KMS-11 (cell line): Measurements from ENCODE around the gene RFPL4A.

Source experiments
- H2AFZ ChIP-seq: fragments of 200-600 bp; sonication (generic); 2 replicates; pipeline ENCODE4 v1.6.1; 2016; ENCODE audit warnings: antibody characterized with exemption, mixed run types, low read depth
- H3K27ac ChIP-seq: fragments of 200-600 bp; sonication (generic); 2 replicates; pipeline ENCODE4 v1.6.1; 2016; ENCODE audit warnings: mild to moderate bottlenecking, mixed run types
- H3K27me3 ChIP-seq: fragments of 200-600 bp; sonication (generic); 2 replicates; pipeline ENCODE4 v1.6.1; 2017; ENCODE audit warnings: mild to moderate bottlenecking, low read depth, mixed run types, moderate library complexity; ENCODE audit not compliant: insufficient read depth
- H3K36me3 ChIP-seq: fragments of 200-600 bp; sonication (generic); 2 replicates; pipeline ENCODE4 v1.6.1; 2017; ENCODE audit warnings: mild to moderate bottlenecking, mixed run types; ENCODE audit not compliant: insufficient read depth
- H3K4me1 ChIP-seq: fragments of 200-600 bp; sonication (generic); 2 replicates; pipeline ENCODE4 v1.6.1; 2016; ENCODE audit warnings: mild to moderate bottlenecking, low read depth, mixed run types; ENCODE audit not compliant: poor library complexity, severe bottlenecking
- H3K4me2 ChIP-seq: fragments of 200-600 bp; sonication (generic); 2 replicates; pipeline ENCODE4 v1.7.0; 2016; ENCODE audit warnings: mild to moderate bottlenecking, mixed run types
- H3K4me3 ChIP-seq: fragments of 200-600 bp; sonication (generic); IDR thresholded peaks from 2 replicates; pipeline ENCODE4 v1.6.1; 2017; ENCODE audit warnings: low read depth, low read length, mixed read lengths; ENCODE audit not compliant: insufficient read depth
- H3K79me2 ChIP-seq: fragments of 200-600 bp; sonication (generic); 2 replicates; pipeline ENCODE4 v1.6.1; 2016; ENCODE audit warnings: low read depth, mixed run types; ENCODE audit not compliant: insufficient read depth
- H3K9ac ChIP-seq: fragments of 200-600 bp; sonication (generic); 2 replicates; pipeline ENCODE4 v1.6.1; 2016; ENCODE audit warnings: mild to moderate bottlenecking, mixed run types
- H4K20me1 ChIP-seq: fragments of 200-600 bp; sonication (generic); 2 replicates; pipeline ENCODE4 v1.6.1; 2016; ENCODE audit warnings: mild to moderate bottlenecking, mixed run types; ENCODE audit not compliant: insufficient read depth
- TF ChIP-seq, protein P1 (sequence below): fragments of 200-600 bp; sonication (generic); conservative IDR thresholded peaks from 2 replicates; pipeline ENCODE4 v1.6.1; 2017; ENCODE audit warnings: low read depth, mild to moderate bottlenecking, antibody characterized with exemption, low read length, moderate library complexity, mixed read lengths

RFPL4A gene

GRCh38 chr19:55777528-55777927, 18.6 kb downstream of the RFPL4A start:
- H3K79me2 ChIP-seq: no peaks in the 10 kb centered on the region
- H2AFZ ChIP-seq: no peak overlapping the region
- H3K36me3 ChIP-seq: no peaks in the 10 kb centered on the region
- no peak overlapping the region for H3K27ac ChIP-seq
- no peaks in the 10 kb centered on the region for H4K20me1 ChIP-seq
- H3K9ac ChIP-seq: no peak overlapping the region
- TF ChIP-seq, protein P1, sequence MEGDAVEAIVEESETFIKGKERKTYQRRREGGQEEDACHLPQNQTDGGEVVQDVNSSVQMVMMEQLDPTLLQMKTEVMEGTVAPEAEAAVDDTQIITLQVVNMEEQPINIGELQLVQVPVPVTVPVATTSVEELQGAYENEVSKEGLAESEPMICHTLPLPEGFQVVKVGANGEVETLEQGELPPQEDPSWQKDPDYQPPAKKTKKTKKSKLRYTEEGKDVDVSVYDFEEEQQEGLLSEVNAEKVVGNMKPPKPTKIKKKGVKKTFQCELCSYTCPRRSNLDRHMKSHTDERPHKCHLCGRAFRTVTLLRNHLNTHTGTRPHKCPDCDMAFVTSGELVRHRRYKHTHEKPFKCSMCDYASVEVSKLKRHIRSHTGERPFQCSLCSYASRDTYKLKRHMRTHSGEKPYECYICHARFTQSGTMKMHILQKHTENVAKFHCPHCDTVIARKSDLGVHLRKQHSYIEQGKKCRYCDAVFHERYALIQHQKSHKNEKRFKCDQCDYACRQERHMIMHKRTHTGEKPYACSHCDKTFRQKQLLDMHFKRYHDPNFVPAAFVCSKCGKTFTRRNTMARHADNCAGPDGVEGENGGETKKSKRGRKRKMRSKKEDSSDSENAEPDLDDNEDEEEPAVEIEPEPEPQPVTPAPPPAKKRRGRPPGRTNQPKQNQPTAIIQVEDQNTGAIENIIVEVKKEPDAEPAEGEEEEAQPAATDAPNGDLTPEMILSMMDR: peak; percentile 57
- no peak overlapping the region for H3K4me3 ChIP-seq
- H3K27me3 ChIP-seq: no peaks in the 10 kb centered on the region
- no peak overlapping the region for H3K4me2 ChIP-seq
- H3K4me1 ChIP-seq: no peaks in the 10 kb centered on the region

DNA sequence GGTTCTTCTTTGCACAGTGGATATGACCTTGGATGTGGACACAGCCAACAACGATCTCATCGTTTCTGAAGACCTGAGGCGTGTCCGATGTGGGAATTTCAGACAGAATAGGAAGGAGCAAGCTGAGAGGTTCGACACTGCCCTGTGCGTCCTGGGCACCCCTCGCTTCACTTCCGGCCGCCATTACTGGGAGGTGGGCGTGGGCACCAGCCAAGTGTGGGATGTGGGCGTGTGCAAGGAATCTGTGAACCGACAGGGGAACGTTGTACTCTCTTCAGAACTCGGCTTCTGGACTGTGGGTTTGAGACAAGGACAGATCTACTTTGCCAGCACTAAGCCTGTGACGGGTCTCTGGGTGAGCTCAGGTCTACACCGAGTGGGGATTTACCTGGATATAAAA, 19.4 kb downstream of the RFPL4A start:
- Histone ChIP-seq H3K36me3 (no peaks in the 10 kb centered on the region), H3K9ac (no peak overlapping the region), H4K20me1 (no peaks in the 10 kb centered on the region), H3K4me2 (no peak overlapping the region), H3K79me2 (no peaks in the 10 kb centered on the region), H3K4me3 (no peak overlapping the region), H3K27me3 (no peaks in the 10 kb centered on the region), H2AFZ (no peak overlapping the region), H3K4me1 (no peaks in the 10 kb centered on the region), H3K27ac (no peak overlapping the region)
- TF ChIP-seq, protein P1: no peak

DNA sequence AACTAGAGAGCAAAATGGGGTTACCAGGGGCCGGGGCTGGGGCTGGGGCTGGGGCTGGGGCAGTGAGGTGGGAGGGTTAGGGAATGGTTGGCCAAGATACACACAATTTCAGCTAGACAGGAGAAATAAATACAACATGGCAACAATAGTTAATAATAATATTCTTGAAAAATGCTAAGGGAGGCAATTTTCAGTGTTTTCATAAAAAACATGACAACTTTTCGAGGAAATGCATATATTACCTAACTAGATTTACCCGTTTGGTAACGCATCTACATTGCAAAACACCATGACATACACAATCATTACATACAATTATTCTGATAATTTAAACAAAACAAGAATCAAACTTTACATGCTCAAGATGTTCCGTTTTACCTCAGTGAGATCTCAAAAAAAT, 22.2 kb downstream of the RFPL4A start:
- H3K36me3 ChIP-seq: no peaks in the 10 kb centered on the region
- H3K79me2 ChIP-seq: no peaks in the 10 kb centered on the region
- TF ChIP-seq, protein P1: no peak
- no peak overlapping the region for H3K9ac ChIP-seq
- H3K27me3 ChIP-seq: no peaks in the 10 kb centered on the region
- no peak overlapping the region for H2AFZ ChIP-seq
- no peak overlapping the region for H3K27ac ChIP-seq
- H3K4me2 ChIP-seq: no peak overlapping the region
- no peak overlapping the region for H3K4me3 ChIP-seq
- no peaks in the 10 kb centered on the region for H4K20me1 ChIP-seq
- no peaks in the 10 kb centered on the region for H3K4me1 ChIP-seq

- TF ChIP-seq, protein P1: no peak
- H3K79me2 ChIP-seq: no peaks in the 10 kb centered on the region
- no peak overlapping the region for H3K27ac ChIP-seq
These were observed 36.1 kb downstream of the RFPL4A start for GRCh38 chr19:55795021-55795420.

More at GRCh38 chr19:55795021-55795420, 36.1 kb downstream of the RFPL4A start:
- Histone ChIP-seq H3K27me3 (no peaks in the 10 kb centered on the region), H3K4me2 (no peak overlapping the region), H3K36me3 (no peaks in the 10 kb centered on the region), H3K4me1 (no peaks in the 10 kb centered on the region), H4K20me1 (no peaks in the 10 kb centered on the region), H2AFZ (no peak overlapping the region), H3K9ac (no peak overlapping the region), H3K4me3 (no peak overlapping the region)
